ENCODE data around the gene SCART1.

The SCART1 gene

GRCh38 chr10:133454204-133454893 is 604 bp downstream of the SCART1 start:
- H3K4me3 Mint-ChIP-seq, result no peak overlapping the region
- no peaks in the 10 kb centered on the region for H3K4me1 Mint-ChIP-seq
- H3K9me3 Mint-ChIP-seq, result peaks cover 79% of the 10 kb centered on the region
- H3K36me3 Mint-ChIP-seq (ENCODE audit: low read depth), result peaks cover 4% of the 10 kb centered on the region
- H3K27me3 Mint-ChIP-seq (ENCODE audit: low read depth, poor library complexity), result peaks cover 3% of the 10 kb centered on the region
- no peak for TF ChIP-seq CTCF (IDR thresholded peaks at IDR 0.05)
- no peak overlapping the region for H3K27ac Mint-ChIP-seq
- no peak for DNase-seq

- no peak for TF ChIP-seq CTCF (IDR thresholded peaks at IDR 0.05)
- no peak for DNase-seq
- H3K27me3 Mint-ChIP-seq (ENCODE audit: low read depth, poor library complexity), result peaks cover 3% of the 10 kb centered on the region
- H3K27ac Mint-ChIP-seq, result no peak overlapping the region
- peaks cover 74% of the 10 kb centered on the region for H3K9me3 Mint-ChIP-seq
- no peaks in the 10 kb centered on the region for H3K4me1 Mint-ChIP-seq
- H3K4me3 Mint-ChIP-seq, result no peak overlapping the region
- H3K36me3 Mint-ChIP-seq (ENCODE audit: low read depth), result peaks cover 4% of the 10 kb centered on the region
Measured at GRCh38 chr10:133455196-133455595, 1.5 kb downstream of the SCART1 start.

GRCh38 chr10:133455611-133456031 is 1.9 kb downstream of the SCART1 start:
- Mint-ChIP-seq H3K4me3 (no peak overlapping the region), H3K27ac (no peak overlapping the region), H3K4me1 (no peaks in the 10 kb centered on the region), H3K27me3 (ENCODE audit: low read depth, poor library complexity) (peaks cover 3% of the 10 kb centered on the region), H3K36me3 (ENCODE audit: low read depth) (peaks cover 4% of the 10 kb centered on the region), H3K9me3 (peaks cover 78% of the 10 kb centered on the region)
- DNase-seq, result no peak
- no peak for TF ChIP-seq CTCF (IDR thresholded peaks at IDR 0.05)

GRCh38 chr10:133456041-133456951 is 2.6 kb downstream of the SCART1 start:
- no peak for TF ChIP-seq CTCF (IDR thresholded peaks at IDR 0.05)
- no peaks in the 10 kb centered on the region for H3K4me1 Mint-ChIP-seq
- H3K27ac Mint-ChIP-seq, result no peak overlapping the region
- peaks cover 3% of the 10 kb centered on the region for H3K27me3 Mint-ChIP-seq (ENCODE audit: low read depth, poor library complexity)
- H3K9me3 Mint-ChIP-seq, result peaks cover 78% of the 10 kb centered on the region
- DNase-seq, result no peak
- no peak overlapping the region for H3K4me3 Mint-ChIP-seq
- peaks cover 6% of the 10 kb centered on the region for H3K36me3 Mint-ChIP-seq (ENCODE audit: low read depth)

GRCh38 chr10:133457100-133457841 is 3.5 kb downstream of the SCART1 start:
- H3K9me3 Mint-ChIP-seq, result peaks cover 80% of the 10 kb centered on the region
- no peak for TF ChIP-seq CTCF (IDR thresholded peaks at IDR 0.05)
- no peaks in the 10 kb centered on the region for H3K4me1 Mint-ChIP-seq
- no peak overlapping the region for H3K4me3 Mint-ChIP-seq
- DNase-seq, result no peak
- H3K27me3 Mint-ChIP-seq (ENCODE audit: low read depth, poor library complexity), result peaks cover 5% of the 10 kb centered on the region
- peaks cover 11% of the 10 kb centered on the region for H3K36me3 Mint-ChIP-seq (ENCODE audit: low read depth)
- no peak overlapping the region for H3K27ac Mint-ChIP-seq
